Colon (tissue), 2 donors: Measurements from ENCODE around the gene TPRX2.
"Not testable (repeated sequence)": the region's sequence is repeated elsewhere in the genome, so short reads cannot be mapped to it uniquely, and the experiment has no call there.

Source experiments
- FAIRE-seq: peaks from 2 replicates; lab custom pipeline; 2012; peaks lifted over from hg19 to GRCh38; lab: Jason Lieb, UNC
- donor health status: control.
- donor health status: control.

The TPRX2 gene

GRCh38 chr19:47858646-47859285 lies at the start of gene TPRX2:
Gene TPRX2 (plus strand): TSS chr19:47859235. CDS start chr19:47859247, 12 bp downstream.
- FAIRE-seq, result not testable (repeated sequence)

- FAIRE-seq, result no peak
Observed at GRCh38 chr19:47813304-47813994, 45.6 kb upstream of the TPRX2 start.

- no peak for FAIRE-seq
Observed at GRCh38 chr19:47813995-47814328, 45.1 kb upstream of the TPRX2 start.

DNA sequence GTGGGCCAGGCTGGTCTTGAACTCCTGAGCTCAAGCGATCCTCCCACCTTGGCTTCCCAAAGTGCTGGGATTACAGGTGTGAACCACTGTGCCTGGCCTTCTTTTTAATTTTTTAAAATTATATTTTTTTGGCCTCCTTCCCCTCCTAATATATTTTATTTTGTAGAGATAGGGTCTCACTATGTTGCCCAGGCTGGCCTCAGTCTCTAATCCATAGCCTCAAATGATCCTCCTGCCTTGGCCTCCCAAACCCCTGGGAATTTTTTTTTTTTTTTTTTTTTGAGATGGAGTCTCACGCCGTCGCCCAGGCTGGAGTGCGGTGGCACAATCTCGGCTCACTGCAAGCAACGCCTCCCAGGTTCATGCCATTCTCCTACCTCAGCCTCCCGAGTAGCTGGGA lies 42.8 kb upstream of the TPRX2 start:
- not testable (repeated sequence) for FAIRE-seq

DNA sequence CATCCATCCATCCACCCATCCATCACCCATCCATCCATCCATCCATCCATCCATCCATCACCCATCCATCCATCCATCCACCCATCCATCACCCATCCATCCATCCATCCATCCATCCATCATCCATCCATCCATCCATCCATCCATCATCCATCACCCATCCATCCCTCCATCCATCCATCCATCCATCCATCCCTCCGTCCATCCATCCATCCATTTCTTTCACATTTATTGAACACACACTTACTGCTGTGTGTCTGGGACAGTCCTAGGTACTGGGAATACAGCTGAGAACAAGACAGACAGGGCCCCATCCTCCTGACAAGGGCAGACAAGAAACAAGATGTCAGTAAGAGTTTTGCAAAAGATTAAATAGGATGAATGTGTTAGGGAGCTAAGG lies 40.8 kb upstream of the TPRX2 start:
- not testable (repeated sequence) for FAIRE-seq

- FAIRE-seq, result no peak
Observed at GRCh38 chr19:47819858-47820257, 39.2 kb upstream of the TPRX2 start.

DNA sequence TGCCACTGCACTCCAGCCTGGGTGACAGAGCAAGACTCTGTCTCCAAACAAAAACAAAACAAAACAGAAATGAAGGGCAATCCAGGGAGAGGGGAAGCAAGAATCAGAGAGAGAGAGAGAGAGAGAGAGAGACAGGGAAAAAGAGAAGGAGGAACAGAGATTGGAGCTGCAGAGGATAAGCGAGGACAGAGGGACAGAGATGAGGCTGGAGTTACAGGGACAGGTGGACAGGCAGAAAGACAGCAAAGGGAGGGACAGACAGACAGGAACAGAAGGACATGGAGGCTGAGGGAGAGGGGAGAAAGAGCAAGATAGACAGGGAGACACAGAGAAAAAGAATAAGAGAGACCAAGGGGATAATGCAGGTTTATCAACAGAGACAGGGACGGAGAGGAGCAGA lies 38.6 kb upstream of the TPRX2 start:
- FAIRE-seq, result no peak

GRCh38 chr19:47821460-47822020 lies 37.5 kb upstream of the TPRX2 start, which contains the start of gene CRX:
Gene CRX (plus strand): TSS chr19:47821937. CDS start chr19:47834444, 12,507 bp downstream.
- no peak for FAIRE-seq

- no peak for FAIRE-seq
Observed at GRCh38 chr19:47824396-47824795, 34.6 kb upstream of the TPRX2 start.

- no peak for FAIRE-seq
Observed at GRCh38 chr19:47826800-47827199, 32.2 kb upstream of the TPRX2 start.

GRCh38 chr19:47832723-47833122 lies 26.3 kb upstream of the TPRX2 start:
- FAIRE-seq, result no peak

- no peak for FAIRE-seq
Observed at GRCh38 chr19:47836038-47836437, 23.0 kb upstream of the TPRX2 start.

DNA sequence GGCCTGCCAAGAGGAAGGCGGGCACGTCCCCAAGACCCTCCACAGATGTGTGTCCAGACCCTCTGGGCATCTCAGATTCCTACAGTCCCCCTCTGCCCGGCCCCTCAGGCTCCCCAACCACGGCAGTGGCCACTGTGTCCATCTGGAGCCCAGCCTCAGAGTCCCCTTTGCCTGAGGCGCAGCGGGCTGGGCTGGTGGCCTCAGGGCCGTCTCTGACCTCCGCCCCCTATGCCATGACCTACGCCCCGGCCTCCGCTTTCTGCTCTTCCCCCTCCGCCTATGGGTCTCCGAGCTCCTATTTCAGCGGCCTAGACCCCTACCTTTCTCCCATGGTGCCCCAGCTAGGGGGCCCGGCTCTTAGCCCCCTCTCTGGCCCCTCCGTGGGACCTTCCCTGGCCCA lies 19.6 kb upstream of the TPRX2 start:
- FAIRE-seq, result no peak

DNA sequence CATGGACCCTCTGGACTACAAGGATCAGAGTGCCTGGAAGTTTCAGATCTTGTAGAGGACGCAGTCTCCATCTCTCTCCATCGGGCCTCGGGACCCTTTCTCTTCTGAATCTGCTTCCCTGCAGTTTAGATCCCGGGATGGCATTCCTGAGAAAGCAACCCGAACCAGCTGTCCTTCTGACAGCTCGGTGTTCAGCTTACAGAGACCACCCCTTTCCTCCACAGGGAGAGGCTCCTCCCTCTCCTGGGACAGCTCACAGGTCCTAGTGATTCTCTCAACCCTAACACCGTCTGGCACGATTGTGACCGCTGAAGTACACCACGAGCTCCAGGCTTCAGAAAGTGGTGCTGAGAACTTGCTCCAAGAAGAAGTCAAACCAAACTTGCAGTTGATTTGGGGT lies 19.1 kb upstream of the TPRX2 start:
- FAIRE-seq, result no peak

DNA sequence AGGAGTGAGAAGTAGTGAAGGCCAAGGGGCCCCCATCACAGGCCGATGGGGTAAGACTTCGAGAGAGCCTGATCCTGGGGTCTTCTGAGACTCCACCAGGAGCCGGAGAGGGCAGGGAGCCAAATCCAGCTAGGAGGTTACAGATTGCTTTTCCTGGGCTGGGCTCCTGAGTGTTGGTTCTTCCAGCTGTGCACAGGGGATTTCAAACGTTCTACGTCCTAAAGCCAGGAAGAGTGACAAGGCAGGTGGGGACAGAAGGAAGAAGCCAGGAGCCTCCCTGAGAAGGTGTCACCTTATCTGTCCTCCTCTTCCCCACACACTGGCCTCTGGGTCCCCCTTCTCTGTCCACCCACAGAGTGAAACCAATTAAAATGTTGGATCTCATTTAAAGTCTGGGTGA lies 16.1 kb upstream of the TPRX2 start:
- no peak for FAIRE-seq

- FAIRE-seq, result no peak
Observed at GRCh38 chr19:47848425-47848822, 10.6 kb upstream of the TPRX2 start.

DNA sequence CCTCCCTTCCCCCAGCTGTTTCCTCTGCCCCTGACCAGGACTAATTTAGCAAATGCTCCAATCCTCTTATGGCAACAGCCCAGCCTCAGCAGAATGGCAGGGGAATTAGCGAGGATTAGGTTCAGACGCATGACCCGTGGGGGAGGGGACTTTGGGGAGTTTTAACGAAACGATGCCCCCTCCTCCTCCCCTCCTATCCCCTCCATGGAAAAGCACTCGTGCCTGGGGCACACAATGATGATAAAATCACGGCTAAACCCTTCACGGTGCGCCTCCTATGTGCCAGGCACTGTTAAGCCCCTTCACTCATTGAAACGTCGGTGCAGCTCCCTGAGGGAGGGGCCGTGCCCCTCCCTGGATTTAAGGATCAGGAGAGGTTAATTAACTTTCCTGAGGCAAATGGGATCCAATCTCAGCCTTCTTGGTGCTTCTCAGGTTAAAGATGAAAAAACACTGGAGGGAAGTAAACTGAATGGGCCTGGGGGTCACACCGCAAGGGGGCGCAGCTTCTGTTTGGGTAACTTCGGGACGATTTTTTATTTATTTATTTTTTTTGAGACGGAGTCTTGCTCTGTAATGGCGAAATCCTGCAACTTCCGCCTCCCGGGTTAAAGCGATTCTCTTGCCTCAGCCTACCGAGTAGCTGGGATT lies 10.1 kb upstream of the TPRX2 start:
- FAIRE-seq, result no peak

DNA sequence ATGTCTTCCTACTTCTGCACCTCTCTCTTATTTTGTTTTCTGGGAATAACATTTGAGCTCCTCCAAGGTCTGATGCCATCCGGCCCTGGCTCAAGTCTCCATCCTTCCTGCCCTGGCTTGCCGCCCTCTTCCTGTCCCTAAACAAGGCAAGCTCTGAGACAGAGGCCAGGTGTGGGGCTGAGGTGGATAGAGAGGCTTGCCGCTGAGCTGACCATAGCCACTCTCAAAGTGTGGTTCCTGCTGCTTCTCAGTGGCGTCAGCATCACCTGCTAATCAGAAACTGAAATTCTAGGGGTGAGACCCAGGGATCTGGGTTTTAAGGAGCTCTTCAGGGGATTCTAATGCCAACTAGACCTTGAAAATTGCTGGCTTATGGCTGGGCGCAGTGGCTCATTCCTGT lies 6.0 kb upstream of the TPRX2 start:
- no peak for FAIRE-seq

- no peak for FAIRE-seq
Observed at GRCh38 chr19:47854459-47854858, 4.6 kb upstream of the TPRX2 start.

- FAIRE-seq, result not testable (repeated sequence)
Observed at GRCh38 chr19:47858231-47858630, 804 bp upstream of the TPRX2 start.

DNA sequence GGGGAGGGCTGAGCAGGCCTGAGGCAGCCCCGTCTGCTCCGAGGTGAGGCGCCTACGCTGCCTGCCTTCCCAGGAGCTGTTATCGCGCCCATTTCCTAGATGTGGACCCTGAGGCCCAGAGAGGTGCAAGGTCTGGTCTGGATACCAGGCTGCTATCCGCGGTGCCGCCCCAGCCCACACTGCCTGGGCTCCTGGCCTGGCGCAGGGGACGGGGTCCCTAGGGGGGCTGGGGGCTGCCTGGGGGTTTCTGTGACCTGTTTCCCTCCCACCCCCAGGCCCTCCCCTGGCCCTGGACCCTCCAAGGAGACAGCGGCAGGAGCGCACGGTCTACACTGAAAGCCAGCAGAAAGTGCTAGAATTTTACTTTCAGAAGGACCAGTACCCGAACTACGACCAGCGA lies 803 bp downstream of the TPRX2 start:
- not testable (repeated sequence) for FAIRE-seq

DNA sequence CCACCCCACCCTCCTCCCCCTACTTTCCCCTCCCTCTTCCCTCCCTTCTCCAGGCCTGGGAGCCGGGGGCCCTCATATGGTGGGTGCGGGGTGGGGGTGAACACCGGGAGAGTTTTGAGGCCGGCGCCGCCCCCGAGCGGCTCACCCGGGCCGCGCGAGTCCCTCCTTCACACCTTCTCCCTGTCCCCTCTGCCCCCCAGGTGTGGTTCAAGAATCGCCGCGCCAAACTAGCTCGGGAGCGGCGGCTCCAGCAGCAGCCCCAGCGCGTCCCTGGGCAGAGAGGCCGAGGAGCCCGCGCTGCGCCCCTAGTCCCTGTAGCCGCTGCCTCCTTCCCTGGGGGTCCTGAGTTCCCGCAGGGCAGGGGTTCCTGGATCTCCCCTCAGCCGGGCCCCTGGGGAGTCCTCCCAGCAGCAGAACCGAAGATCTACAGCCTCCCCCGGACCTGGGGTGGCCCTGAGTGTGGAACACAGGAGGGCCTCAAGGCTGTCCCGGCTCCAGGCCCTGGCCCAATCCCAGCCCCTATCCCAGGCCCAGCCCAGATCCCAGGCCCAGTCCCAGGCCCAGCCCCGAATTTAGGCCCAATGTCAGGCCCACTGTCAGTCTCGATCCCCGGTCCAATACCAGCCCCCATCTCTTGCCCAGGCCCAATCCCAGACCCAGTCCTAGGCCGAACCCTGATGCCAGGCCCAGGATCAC lies 1.7 kb downstream of the TPRX2 start:
- no peak for FAIRE-seq

- no peak for FAIRE-seq
Observed at GRCh38 chr19:47861630-47862029, 2.6 kb downstream of the TPRX2 start.
